Loucy (cell line): ENCODE data around the gene GMPR2.

Experiments
- EZH2phosphoT487 ChIP-seq: fragments of 200-600 bp; IDR thresholded peaks from 2 replicates; pipeline ENCODE4 v1.6.1; 2018; ENCODE audit warnings: antibody characterized with exemption, mild to moderate bottlenecking, moderate library complexity, borderline replicate concordance
- TF ChIP-seq, protein P1 (sequence below): fragments of 200-600 bp; sonication (generic); conservative IDR thresholded peaks from 2 replicates; pipeline ENCODE4 v1.5.1; 2014; ENCODE audit warnings: mild to moderate bottlenecking, antibody characterized with exemption, low read length

DNA sequence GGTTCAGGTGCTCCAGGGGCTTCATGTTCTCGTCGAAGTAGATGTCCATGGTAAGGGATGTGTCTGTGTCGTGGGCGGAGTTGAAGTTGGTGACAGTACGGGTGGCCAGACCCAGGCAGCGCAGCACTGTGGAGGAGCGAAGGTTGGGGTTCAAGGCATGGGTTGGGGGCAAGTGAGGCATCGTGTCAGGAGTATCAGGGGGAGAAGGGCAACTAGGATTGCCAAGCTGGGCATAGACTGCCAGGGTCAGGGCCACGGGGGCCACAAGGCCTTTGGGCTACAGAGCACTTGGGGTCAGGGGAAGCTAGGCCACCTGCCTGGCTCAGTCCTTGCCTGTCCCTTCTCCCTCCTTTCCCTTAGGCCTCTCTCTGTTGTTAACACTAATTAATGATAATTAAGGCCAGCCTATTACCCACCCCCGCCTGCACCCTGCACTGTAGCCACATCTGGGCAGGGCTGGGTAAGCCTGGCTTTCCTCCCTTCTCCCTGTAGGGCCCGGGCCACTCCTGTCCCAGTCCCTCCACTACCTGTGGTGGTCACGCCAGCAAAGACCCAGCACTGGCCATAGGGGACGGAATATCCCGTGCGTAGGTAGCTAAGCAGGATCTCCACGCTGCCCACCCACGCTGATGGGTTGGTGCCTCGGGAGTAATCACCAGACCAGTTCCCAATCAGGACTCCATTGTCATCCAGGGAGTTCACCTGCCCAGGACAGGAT lies 26.0 kb downstream of the GMPR2 start:
- TF ChIP-seq, protein P1, sequence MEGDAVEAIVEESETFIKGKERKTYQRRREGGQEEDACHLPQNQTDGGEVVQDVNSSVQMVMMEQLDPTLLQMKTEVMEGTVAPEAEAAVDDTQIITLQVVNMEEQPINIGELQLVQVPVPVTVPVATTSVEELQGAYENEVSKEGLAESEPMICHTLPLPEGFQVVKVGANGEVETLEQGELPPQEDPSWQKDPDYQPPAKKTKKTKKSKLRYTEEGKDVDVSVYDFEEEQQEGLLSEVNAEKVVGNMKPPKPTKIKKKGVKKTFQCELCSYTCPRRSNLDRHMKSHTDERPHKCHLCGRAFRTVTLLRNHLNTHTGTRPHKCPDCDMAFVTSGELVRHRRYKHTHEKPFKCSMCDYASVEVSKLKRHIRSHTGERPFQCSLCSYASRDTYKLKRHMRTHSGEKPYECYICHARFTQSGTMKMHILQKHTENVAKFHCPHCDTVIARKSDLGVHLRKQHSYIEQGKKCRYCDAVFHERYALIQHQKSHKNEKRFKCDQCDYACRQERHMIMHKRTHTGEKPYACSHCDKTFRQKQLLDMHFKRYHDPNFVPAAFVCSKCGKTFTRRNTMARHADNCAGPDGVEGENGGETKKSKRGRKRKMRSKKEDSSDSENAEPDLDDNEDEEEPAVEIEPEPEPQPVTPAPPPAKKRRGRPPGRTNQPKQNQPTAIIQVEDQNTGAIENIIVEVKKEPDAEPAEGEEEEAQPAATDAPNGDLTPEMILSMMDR: no peak
- TF ChIP-seq EZH2phosphoT487: no peak
